Fibroblast of lung (primary cell): ENCODE data around the gene INHBB. TPM values are rescaled to one million over a fixed set of nuclear protein-coding genes. Genes with fewer than 3 reads are reported as not detected.
A peak's percentile ranks its signal among the peaks of the same experiment; 100 is the strongest.

ENCODE experiments used
- DNase-seq, 2 donors: peaks; one replicate each; pipeline versions ENCODE4 v3.0.0 to v3.0.0-alpha.2; 2010; ENCODE audit warnings: low read depth in 2 of 2
- H2AFZ ChIP-seq: 2 replicates; pipeline ENCODE4 v1.5.1; 2012; ENCODE audit warnings: low read length, control low read depth, inconsistent platforms
- H3K27ac ChIP-seq: 2 replicates; pipeline ENCODE4 v1.5.1; 2011; ENCODE audit warnings: low read length, control low read depth; ENCODE audit not compliant: insufficient read depth
- H3K27me3 ChIP-seq: 2 replicates; pipeline ENCODE4 v1.5.1; 2011; ENCODE audit warnings: mild to moderate bottlenecking, low read length; ENCODE audit not compliant: control insufficient read depth, insufficient read depth
- H3K36me3 ChIP-seq: 2 replicates; pipeline ENCODE4 v1.5.1; 2011; ENCODE audit warnings: low read length; ENCODE audit not compliant: control insufficient read depth, insufficient read depth
- H3K4me1 ChIP-seq: 2 replicates; pipeline ENCODE4 v1.5.1; 2011; ENCODE audit warnings: low read length; ENCODE audit not compliant: control insufficient read depth, insufficient read depth; ENCODE audit errors: extremely low read depth
- H3K4me2 ChIP-seq: 2 replicates; pipeline ENCODE4 v1.5.1; 2011; ENCODE audit warnings: low read length, control low read depth; ENCODE audit not compliant: insufficient read depth; ENCODE audit errors: extremely low read depth
- H3K4me3 ChIP-seq, 4 experiments: fragments of 200-600 bp in 1 of 4; sonication (generic) in 1 of 4; replicated peaks in 1 of 4; 2 replicates each; pipeline ENCODE4 v1.5.1; 2011 to 2016; ENCODE audit warnings: low read length in 4 of 4, low read depth in 3 of 4, mild to moderate bottlenecking in 3 of 4, control low read depth in 2 of 4, inconsistent platforms in 1 of 4, mixed read lengths in 1 of 4; ENCODE audit not compliant: insufficient read depth in 1 of 4; ENCODE audit errors: control extremely low read depth in 1 of 4
- H3K79me2 ChIP-seq: 2 replicates; pipeline ENCODE4 v1.5.1; 2012; ENCODE audit warnings: mild to moderate bottlenecking, low read length, inconsistent platforms; ENCODE audit not compliant: control insufficient read depth, insufficient read depth
- H3K9ac ChIP-seq: 2 replicates; pipeline ENCODE4 v1.5.1; 2011; ENCODE audit warnings: mild to moderate bottlenecking, low read length, control low read depth; ENCODE audit not compliant: insufficient read depth
- H3K9me3 ChIP-seq: 2 replicates; pipeline ENCODE4 v1.5.1; 2012; ENCODE audit warnings: low read depth, low read length; ENCODE audit not compliant: control insufficient read depth, insufficient read depth
- H4K20me1 ChIP-seq: 2 replicates; pipeline ENCODE4 v1.5.1; 2011; ENCODE audit warnings: low read length; ENCODE audit not compliant: control insufficient read depth, insufficient read depth; ENCODE audit errors: extremely low read depth
- CTCF ChIP-seq, 2 donors: IDR thresholded peaks in 1 of 2; conservative IDR thresholded peaks in 1 of 2; 1 replicate in 1 of 2; 2 replicates in 1 of 2; pipeline ENCODE4 v1.5.1; 2011 to 2012; ENCODE audit warnings: low read length in 2 of 2, control low read depth in 1 of 2, inconsistent platforms in 1 of 2, low read depth in 1 of 2, mild to moderate bottlenecking in 1 of 2
- EZH2 ChIP-seq: IDR thresholded peaks from 2 replicates; pipeline ENCODE4 v1.5.1; 2012; ENCODE audit warnings: low read length, control low read depth, mild to moderate bottlenecking; ENCODE audit errors: missing control alignments
- polyA plus RNA-seq, 2 donors: library from polyadenylated mRNA; depleted of rRNA in 1 of 2; stranded (reverse) in 1 of 2; unstranded in 1 of 2; fragments of >200 nt; gene quantifications; 2 replicates each; pipeline ENCODE4 v1.2.1, GENCODE V29; 2011 to 2012; ENCODE audit warnings: missing spikeins in 1 of 2
- total RNA-seq: library from RNA; depleted of rRNA; stranded (reverse); fragments of >200 nt; gene quantifications from 2 replicates; pipeline ENCODE4 v1.2.1, GENCODE V29; 2014

The INHBB gene
- total and polyA plus RNA-seq, 2 donors (not counting 1 experiment from before 2014, with no cell fraction given), result 0.01 TPM; not detected in 1

- Histone ChIP-seq H3K4me1 (peaks cover 2% of the 10 kb centered on the region), H3K4me3 (no peak overlapping the region), H3K79me2 (no peaks in the 10 kb centered on the region), H3K9me3 (no peaks in the 10 kb centered on the region), H3K9ac (no peak overlapping the region), H2AFZ (no peak overlapping the region), H3K4me2 (no peak overlapping the region), H4K20me1 (no peaks in the 10 kb centered on the region), H3K27me3 (no peaks in the 10 kb centered on the region), H3K27ac (no peak overlapping the region), H3K36me3 (peaks cover 14% of the 10 kb centered on the region)
- TF ChIP-seq CTCF (conservative IDR thresholded peaks at IDR 0.05 in 1 of 2, IDR thresholded peaks at IDR 0.05 in 1 of 2; ENCODE audit: low read depth in 1 of 2, low read length in 2 of 2) (no peak), EZH2 (no peak)
- peak in 1 of 2 donors; percentile 51 for DNase-seq
Measured at GRCh38 chr2:120299561-120299960, 46.4 kb upstream of the INHBB start.

GRCh38 chr2:120300385-120300784 lies 45.6 kb upstream of the INHBB start:
- Histone ChIP-seq H3K36me3 (peaks cover 14% of the 10 kb centered on the region), H3K27ac (no peak overlapping the region), H3K4me2 (no peak overlapping the region), H3K9me3 (no peaks in the 10 kb centered on the region), H2AFZ (no peak overlapping the region), H3K79me2 (no peaks in the 10 kb centered on the region), H3K4me3 (no peak overlapping the region), H4K20me1 (no peaks in the 10 kb centered on the region), H3K9ac (no peak overlapping the region), H3K4me1 (peaks cover 2% of the 10 kb centered on the region), H3K27me3 (no peaks in the 10 kb centered on the region)
- no peak for TF ChIP-seq EZH2
- TF ChIP-seq CTCF (conservative IDR thresholded peaks at IDR 0.05 in 1 of 2, IDR thresholded peaks at IDR 0.05 in 1 of 2; ENCODE audit: low read depth in 1 of 2, low read length in 2 of 2), result no peak
- DNase-seq, result no peak

GRCh38 chr2:120301284-120301683 lies 44.7 kb upstream of the INHBB start:
- TF ChIP-seq EZH2 (no peak), CTCF (conservative IDR thresholded peaks at IDR 0.05 in 1 of 2, IDR thresholded peaks at IDR 0.05 in 1 of 2; ENCODE audit: low read depth in 1 of 2, low read length in 2 of 2) (no peak)
- Histone ChIP-seq H4K20me1 (no peaks in the 10 kb centered on the region), H3K36me3 (peaks cover 14% of the 10 kb centered on the region), H3K9me3 (no peaks in the 10 kb centered on the region), H3K4me2 (no peak overlapping the region), H2AFZ (no peak overlapping the region), H3K27ac (no peak overlapping the region), H3K79me2 (no peaks in the 10 kb centered on the region), H3K4me1 (peaks cover 2% of the 10 kb centered on the region), H3K27me3 (no peaks in the 10 kb centered on the region), H3K9ac (no peak overlapping the region), H3K4me3 (no peak overlapping the region)
- DNase-seq, result no peak
